OCI-LY7 (cell line): Measurements from ENCODE around the gene PLA2G4A. TPM values are rescaled to one million over a fixed set of nuclear protein-coding genes. Genes with fewer than 3 reads are reported as not detected.

Experiments used
- BruUV-seq: library from RNA; stranded (reverse); fragments of 400-500 nt; replicated peaks from 2 replicates; lab custom pipeline; 2021; lab: Mats Ljungman, UMichigan
- CTCF ChIA-PET: fragments of 300-600 bp; sonication (Branson Sonifier 250); formaldehyde crosslinking; loops from one replicate; lab custom pipeline; 2022; ENCODE audit warnings: antibody characterized with exemption; ENCODE audit not compliant: unreplicated experiment; lab: Charles Lee
- POLR2A ChIA-PET: fragments of 300-600 bp; sonication (Branson Sonifier 250); formaldehyde crosslinking; loops from one replicate; lab custom pipeline; 2022; ENCODE audit warnings: antibody characterized with exemption; lab: Charles Lee
- DNase-seq: peaks from one replicate; pipeline ENCODE4 v3.0.0-alpha.2; 2015; ENCODE audit warnings: low spot score
- H2AFZ ChIP-seq: fragments of 200-600 bp; sonication (generic), shearing (Covaris generic); 2 replicates; pipeline ENCODE4 v1.6.1; 2014; ENCODE audit warnings: mild to moderate bottlenecking, antibody characterized with exemption, low read length, moderate library complexity
- H3K27ac ChIP-seq: fragments of 200-600 bp; sonication (generic); 2 replicates; pipeline ENCODE4 v1.5.1; 2014; ENCODE audit warnings: mixed run types, low read depth, mild to moderate bottlenecking, moderate library complexity, low read length, inconsistent platforms; ENCODE audit not compliant: poor library complexity, severe bottlenecking
- H3K36me3 ChIP-seq: fragments of 200-600 bp; sonication (generic); 2 replicates; pipeline ENCODE4 v1.6.1; 2014; ENCODE audit warnings: mild to moderate bottlenecking, antibody characterized with exemption, low read length, moderate library complexity, mixed read lengths; ENCODE audit not compliant: insufficient read depth
- H3K4me1 ChIP-seq: fragments of 200-600 bp; sonication (generic); 2 replicates; pipeline ENCODE4 v1.5.1; 2014; ENCODE audit warnings: mild to moderate bottlenecking, low read length; ENCODE audit not compliant: insufficient read depth, poor library complexity, severe bottlenecking
- H3K4me2 ChIP-seq: fragments of 200-600 bp; sonication (generic); 2 replicates; pipeline ENCODE4 v1.6.1; 2014; ENCODE audit warnings: mild to moderate bottlenecking, low read length
- H3K4me3 ChIP-seq: fragments of 200-600 bp; sonication (generic); 2 replicates; pipeline ENCODE4 v1.5.1; 2014; ENCODE audit warnings: mild to moderate bottlenecking, low read depth, low read length; ENCODE audit not compliant: poor library complexity, severe bottlenecking
- H3K79me2 ChIP-seq: fragments of 200-600 bp; sonication (generic); 2 replicates; pipeline ENCODE4 v1.6.1; 2016; ENCODE audit warnings: low read depth, mild to moderate bottlenecking, low read length, moderate library complexity, mixed read lengths; ENCODE audit not compliant: insufficient read depth
- H3K9me2 ChIP-seq: fragments of 200-600 bp; sonication (generic); 2 replicates; pipeline ENCODE4 v1.6.1; 2016; ENCODE audit warnings: mild to moderate bottlenecking, low read length, mixed read lengths; ENCODE audit not compliant: insufficient read depth
- H3K9me3 ChIP-seq: fragments of 200-600 bp; sonication (generic); 2 replicates; pipeline ENCODE4 v1.6.1; 2014; ENCODE audit warnings: mild to moderate bottlenecking, mixed run types, low read length, mixed read lengths
- H4K20me1 ChIP-seq: fragments of 200-600 bp; sonication (generic); 2 replicates; pipeline ENCODE4 v1.6.1; 2014; ENCODE audit warnings: mild to moderate bottlenecking, antibody characterized with exemption, low read length, moderate library complexity, mixed read lengths; ENCODE audit not compliant: insufficient read depth
- EZH2phosphoT487 ChIP-seq: fragments of 200-600 bp; sonication (generic); IDR thresholded peaks from 2 replicates; pipeline ENCODE4 v1.6.1; 2018; ENCODE audit warnings: low read depth, borderline replicate concordance, mild to moderate bottlenecking, mixed run types, antibody characterized with exemption, low read length, moderate library complexity, mixed read lengths
- intact Hi-C: fragments of 100-400 bp; cut with micrococcal nuclease; formaldehyde crosslinking; loops from one replicate; pipeline ENCODE4 v1.10.0; 2022; ENCODE audit not compliant: unreplicated experiment
- total RNA-seq, 2 experiments: library from RNA; depleted of rRNA in 1 of 2; stranded (reverse); fragments of >200 nt in 1 of 2; shearing (Covaris generic) in 1 of 2; gene quantifications; 2 replicates each; pipeline ENCODE4 v1.2.3, GENCODE V29; 2014 to 2022
- TF ChIP-seq, protein P1 (sequence below): fragments of 200-600 bp; sonication (generic); conservative IDR thresholded peaks from 2 replicates; pipeline ENCODE4 v1.5.1; 2014; ENCODE audit warnings: mild to moderate bottlenecking, antibody characterized with exemption, low read length, moderate library complexity, mixed read lengths

PLA2G4A gene
- total RNA-seq, 2 experiments from 2014 or later = not detected

DNA sequence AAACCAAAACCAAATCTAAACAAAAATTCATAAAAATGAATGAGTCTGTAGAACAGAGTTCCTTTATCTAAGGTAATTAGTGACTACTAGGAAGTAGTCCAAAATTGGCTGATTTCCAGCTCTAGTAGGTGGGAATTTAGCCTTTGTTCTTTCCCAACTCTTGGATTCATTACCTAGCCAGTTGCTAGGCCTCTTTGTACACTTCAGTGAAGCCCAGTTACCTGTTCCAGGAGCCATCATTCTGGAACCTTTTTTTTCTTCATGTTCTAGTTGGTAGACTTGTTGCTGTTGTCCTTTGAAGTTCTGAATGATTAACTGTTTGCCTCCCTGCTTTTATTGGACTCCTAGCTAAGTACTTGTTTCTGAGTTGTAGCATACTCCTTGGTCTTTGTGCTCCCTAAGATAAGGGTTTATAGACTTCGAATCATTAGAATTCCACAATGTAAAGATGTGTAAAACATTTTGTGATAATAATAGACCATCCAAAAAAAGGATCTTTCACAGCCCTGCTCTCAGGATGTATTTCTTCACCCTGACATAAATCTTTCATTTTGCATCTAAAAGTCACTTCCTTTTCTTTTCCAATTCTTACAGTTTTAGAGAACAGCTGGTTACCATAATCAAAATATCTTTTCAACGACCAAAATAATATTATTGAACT lies 9.8 kb downstream of the PLA2G4A start:
- no peak for DNase-seq
- intact Hi-C loops = no loop called here
- H3K9me2 ChIP-seq = no peaks in the 10 kb centered on the region
- no peaks in the 10 kb centered on the region for H3K79me2 ChIP-seq
- H4K20me1 ChIP-seq = no peaks in the 10 kb centered on the region
- no peak overlapping the region for H3K4me3 ChIP-seq
- BruUV-seq = no TSS peak
- ChIA-PET CTCF (no interaction called here), POLR2A (no interaction called here)
- H3K36me3 ChIP-seq = no peaks in the 10 kb centered on the region
- no peak overlapping the region for H3K4me2 ChIP-seq
- TF ChIP-seq, protein P1, sequence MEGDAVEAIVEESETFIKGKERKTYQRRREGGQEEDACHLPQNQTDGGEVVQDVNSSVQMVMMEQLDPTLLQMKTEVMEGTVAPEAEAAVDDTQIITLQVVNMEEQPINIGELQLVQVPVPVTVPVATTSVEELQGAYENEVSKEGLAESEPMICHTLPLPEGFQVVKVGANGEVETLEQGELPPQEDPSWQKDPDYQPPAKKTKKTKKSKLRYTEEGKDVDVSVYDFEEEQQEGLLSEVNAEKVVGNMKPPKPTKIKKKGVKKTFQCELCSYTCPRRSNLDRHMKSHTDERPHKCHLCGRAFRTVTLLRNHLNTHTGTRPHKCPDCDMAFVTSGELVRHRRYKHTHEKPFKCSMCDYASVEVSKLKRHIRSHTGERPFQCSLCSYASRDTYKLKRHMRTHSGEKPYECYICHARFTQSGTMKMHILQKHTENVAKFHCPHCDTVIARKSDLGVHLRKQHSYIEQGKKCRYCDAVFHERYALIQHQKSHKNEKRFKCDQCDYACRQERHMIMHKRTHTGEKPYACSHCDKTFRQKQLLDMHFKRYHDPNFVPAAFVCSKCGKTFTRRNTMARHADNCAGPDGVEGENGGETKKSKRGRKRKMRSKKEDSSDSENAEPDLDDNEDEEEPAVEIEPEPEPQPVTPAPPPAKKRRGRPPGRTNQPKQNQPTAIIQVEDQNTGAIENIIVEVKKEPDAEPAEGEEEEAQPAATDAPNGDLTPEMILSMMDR = no peak
- no peak for TF ChIP-seq EZH2phosphoT487
- no peaks in the 10 kb centered on the region for H3K4me1 ChIP-seq
- no peak overlapping the region for H2AFZ ChIP-seq
- H3K27ac ChIP-seq = no peak overlapping the region
- H3K9me3 ChIP-seq = no peaks in the 10 kb centered on the region

DNA sequence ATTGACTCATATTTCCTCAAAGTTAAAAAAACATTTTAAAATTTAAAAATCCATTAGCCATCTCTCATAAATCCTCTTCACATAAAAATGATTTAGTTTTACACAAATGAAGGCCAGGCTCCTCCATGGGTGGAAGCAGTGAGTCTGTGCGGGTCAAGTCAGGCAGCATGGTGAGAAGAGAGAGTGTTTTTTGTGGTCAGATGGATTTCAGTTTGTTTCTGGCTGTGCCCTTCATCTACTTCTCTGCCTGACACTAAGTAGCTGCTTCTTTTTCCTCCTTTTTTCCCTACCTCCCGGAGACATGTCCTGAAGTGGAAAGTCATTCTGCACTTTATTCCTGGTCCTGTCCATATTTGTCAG lies 10.3 kb downstream of the PLA2G4A start:
- Histone ChIP-seq H3K4me1 (no peaks in the 10 kb centered on the region), H4K20me1 (no peaks in the 10 kb centered on the region), H3K4me2 (no peak overlapping the region), H3K4me3 (no peak overlapping the region), H2AFZ (no peak overlapping the region), H3K79me2 (no peaks in the 10 kb centered on the region), H3K9me3 (no peaks in the 10 kb centered on the region), H3K36me3 (no peaks in the 10 kb centered on the region), H3K9me2 (no peaks in the 10 kb centered on the region), H3K27ac (no peak overlapping the region)
- ChIA-PET CTCF (no interaction called here), POLR2A (no interaction called here)
- no TSS peak for BruUV-seq
- no peak for TF ChIP-seq EZH2phosphoT487
- TF ChIP-seq, protein P1 = no peak
- intact Hi-C loops = no loop called here
- no peak for DNase-seq

DNA sequence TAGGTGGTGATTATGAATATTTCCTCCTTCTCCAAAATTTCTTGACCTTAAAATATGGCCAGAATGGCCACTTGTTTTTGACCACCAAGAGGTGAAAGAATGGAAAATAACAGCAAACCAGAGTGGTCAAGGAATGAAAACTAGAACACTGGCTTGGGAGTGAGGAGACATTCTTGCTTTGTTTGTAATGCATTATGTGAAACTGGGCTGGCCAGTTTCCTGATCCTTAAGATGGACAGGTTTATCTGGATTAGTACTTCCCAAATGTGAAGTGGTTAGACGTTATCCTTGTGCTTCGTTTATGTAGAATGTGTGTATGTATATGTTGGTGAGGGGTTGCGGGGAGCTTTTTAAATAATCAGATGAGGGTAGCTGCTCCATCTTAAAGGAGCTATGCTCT lies 12.8 kb downstream of the PLA2G4A start:
- Histone ChIP-seq H3K36me3 (no peaks in the 10 kb centered on the region), H3K4me3 (no peak overlapping the region), H3K9me3 (no peaks in the 10 kb centered on the region), H4K20me1 (no peaks in the 10 kb centered on the region), H3K9me2 (no peaks in the 10 kb centered on the region), H2AFZ (no peak overlapping the region), H3K27ac (no peak overlapping the region), H3K4me1 (no peaks in the 10 kb centered on the region), H3K79me2 (no peaks in the 10 kb centered on the region), H3K4me2 (no peak overlapping the region)
- TF ChIP-seq EZH2phosphoT487 = no peak
- TF ChIP-seq, protein P1 = no peak
- no peak for DNase-seq
- CTCF ChIA-PET = no interaction called here
- BruUV-seq = no TSS peak
- intact Hi-C loops = no loop called here
- POLR2A ChIA-PET = interaction anchor here (0.7 to 1.0 kb wide), 2 partner anchors 13 to 96 kb away, joined by 3 to 6 read pairs; partner anchors contain the start of gene PLA2G4A
